ENCODE results near the gene EPB41L2.
"Not testable (repeated sequence)": the region's sequence is repeated elsewhere in the genome, so short reads cannot be mapped to it uniquely, and the experiment has no call there.

DNA sequence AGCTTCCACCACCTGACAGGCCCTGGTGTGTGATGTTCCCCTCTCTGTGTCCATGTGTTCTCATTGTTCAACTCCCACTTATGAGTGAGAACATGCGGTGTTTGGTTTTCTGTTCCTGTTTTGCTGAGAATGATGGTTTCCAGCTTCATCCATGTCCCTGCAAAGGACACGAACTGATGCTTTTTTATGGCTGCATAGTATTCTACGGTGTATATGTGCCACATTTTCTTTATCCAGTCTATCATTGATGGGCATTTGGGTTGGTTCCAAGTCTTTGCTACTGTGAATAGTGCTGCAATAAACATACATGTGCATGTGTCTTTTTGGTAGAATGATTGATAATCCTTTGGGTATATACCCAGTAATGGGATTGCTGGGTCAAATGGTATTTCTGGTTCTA, 120.3 kb downstream of the EPB41L2 start:
- not testable (repeated sequence) for TF ChIP-seq POLR2A (IDR thresholded peaks at IDR 0.05)
- TF ChIP-seq, protein P1, sequence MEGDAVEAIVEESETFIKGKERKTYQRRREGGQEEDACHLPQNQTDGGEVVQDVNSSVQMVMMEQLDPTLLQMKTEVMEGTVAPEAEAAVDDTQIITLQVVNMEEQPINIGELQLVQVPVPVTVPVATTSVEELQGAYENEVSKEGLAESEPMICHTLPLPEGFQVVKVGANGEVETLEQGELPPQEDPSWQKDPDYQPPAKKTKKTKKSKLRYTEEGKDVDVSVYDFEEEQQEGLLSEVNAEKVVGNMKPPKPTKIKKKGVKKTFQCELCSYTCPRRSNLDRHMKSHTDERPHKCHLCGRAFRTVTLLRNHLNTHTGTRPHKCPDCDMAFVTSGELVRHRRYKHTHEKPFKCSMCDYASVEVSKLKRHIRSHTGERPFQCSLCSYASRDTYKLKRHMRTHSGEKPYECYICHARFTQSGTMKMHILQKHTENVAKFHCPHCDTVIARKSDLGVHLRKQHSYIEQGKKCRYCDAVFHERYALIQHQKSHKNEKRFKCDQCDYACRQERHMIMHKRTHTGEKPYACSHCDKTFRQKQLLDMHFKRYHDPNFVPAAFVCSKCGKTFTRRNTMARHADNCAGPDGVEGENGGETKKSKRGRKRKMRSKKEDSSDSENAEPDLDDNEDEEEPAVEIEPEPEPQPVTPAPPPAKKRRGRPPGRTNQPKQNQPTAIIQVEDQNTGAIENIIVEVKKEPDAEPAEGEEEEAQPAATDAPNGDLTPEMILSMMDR (IDR thresholded peaks at IDR 0.05): not testable (repeated sequence)
